HCT116 (cell line): ENCODE measurements around the gene ZNF516. TPM values are rescaled to one million over a fixed set of nuclear protein-coding genes. Genes with fewer than 3 reads are reported as not detected.

Source experiments
- ATAC-seq: fragments of 200-7000 bp; cut with Tn5 transposase; 2 replicates; pipeline ENCODE4 v1.9.1; 2020; ENCODE audit warnings: mild to moderate bottlenecking, moderate library complexity
- BruUV-seq: library from RNA; stranded (reverse); fragments of 400-500 nt; replicated peaks from 2 replicates; lab custom pipeline; 2021; lab: Mats Ljungman, UMichigan
- CTCF ChIA-PET: fragments of 300-600 bp; sonication (Branson Sonifier 250); formaldehyde crosslinking; loops from one replicate; lab custom pipeline; 2021; ENCODE audit warnings: antibody characterized with exemption; lab: Charles Lee
- POLR2A ChIA-PET: fragments of 300-600, 350-600 bp; sonication (Branson Sonifier 250); formaldehyde crosslinking; loops from one replicate; lab custom pipeline; 2021; ENCODE audit warnings: antibody characterized with exemption; lab: Charles Lee
- RAD21 ChIA-PET, 2 experiments: fragments of 300-600 bp; sonication (Branson Sonifier 250); formaldehyde crosslinking; loops; one replicate each; lab custom pipeline; 2023; ENCODE audit warnings: low total read pairs in 2 of 2; ENCODE audit not compliant: uncharacterized antibody in 2 of 2, unreplicated experiment in 2 of 2, low non-redundant PET in 1 of 2; lab: Charles Lee
- DNase-seq: peaks from one replicate; pipeline ENCODE4 v3.0.0-alpha.2; 2010; ENCODE audit warnings: low read depth, low spot score
- H2AFZ ChIP-seq: fragments of 200-600 bp; shearing (Covaris generic), sonication (generic); 2 replicates; pipeline ENCODE4 v1.6.1; 2017; ENCODE audit warnings: low read depth, mixed run types, mixed read lengths, antibody characterized with exemption, low read length; ENCODE audit not compliant: poor library complexity, severe bottlenecking
- H3K27ac ChIP-seq: 2 replicates; pipeline ENCODE4 v1.5.1; 2012; ENCODE audit warnings: low read depth, low read length
- H3K27me3 ChIP-seq: fragments of 200-600 bp; sonication (generic); 2 replicates; pipeline ENCODE4 v1.6.1; 2016; ENCODE audit warnings: mixed run types, low read length, mixed read lengths; ENCODE audit not compliant: insufficient read depth
- H3K36me3 ChIP-seq, 2 experiments: fragments of 200-500 bp in 1 of 2; fragments of 200-600 bp in 1 of 2; sonication (Bioruptor generic) in 1 of 2; sonication (generic) in 1 of 2; 2 replicates each; pipeline versions ENCODE4 v1.5.1 to v1.6.1; 2014 to 2016; ENCODE audit warnings: low read length in 2 of 2, inconsistent platforms in 1 of 2, mixed read lengths in 1 of 2, mixed run types in 1 of 2; ENCODE audit not compliant: insufficient read depth in 2 of 2, control insufficient read depth in 1 of 2
- H3K4me1 ChIP-seq, 2 experiments: fragments of 200-600 bp in 1 of 2; sonication (generic) in 1 of 2; 2 replicates each; pipeline versions ENCODE4 v1.5.1 to v1.6.1; 2012 to 2017; ENCODE audit warnings: low read length in 2 of 2, inconsistent platforms in 1 of 2, mild to moderate bottlenecking in 1 of 2, mixed read lengths in 1 of 2, mixed run types in 1 of 2, moderate library complexity in 1 of 2; ENCODE audit not compliant: insufficient read depth in 2 of 2, control insufficient read depth in 1 of 2
- H3K4me2 ChIP-seq: fragments of 200-600 bp; sonication (generic); 2 replicates; pipeline ENCODE4 v1.6.1; 2017; ENCODE audit warnings: mixed run types, low read length, mixed read lengths
- H3K4me3 ChIP-seq, 2 experiments: fragments of 200-600 bp in 1 of 2; sonication (generic) in 1 of 2; replicated peaks in 1 of 2; 2 replicates each; pipeline ENCODE4 v1.5.1; 2011 to 2016; ENCODE audit warnings: low read length in 2 of 2, control low read depth in 1 of 2, low read depth in 1 of 2, mild to moderate bottlenecking in 1 of 2, mixed read lengths in 1 of 2, mixed run types in 1 of 2
- H3K79me2 ChIP-seq: fragments of 200-600 bp; sonication (generic); 2 replicates; pipeline ENCODE4 v1.6.1; 2017; ENCODE audit warnings: mild to moderate bottlenecking, mixed run types, low read length, moderate library complexity, mixed read lengths; ENCODE audit not compliant: insufficient read depth
- H3K9ac ChIP-seq: fragments of 200-600 bp; sonication (generic); 2 replicates; pipeline ENCODE4 v1.6.1; 2016; ENCODE audit warnings: low read length, mixed read lengths
- H3K9me2 ChIP-seq: fragments of 200-600 bp; sonication (generic), shearing (Covaris generic); 2 replicates; pipeline ENCODE4 v1.6.1; 2017; ENCODE audit warnings: mixed run types, mild to moderate bottlenecking, moderate library complexity; ENCODE audit not compliant: insufficient read depth
- H3K9me3 ChIP-seq, 2 experiments: fragments of 200-500 bp in 1 of 2; fragments of 200-600 bp in 1 of 2; sonication (Bioruptor generic) in 1 of 2; sonication (generic) in 1 of 2; 2 replicates each; pipeline ENCODE4 v1.6.1; 2014 to 2017; ENCODE audit warnings: low read length in 2 of 2, mixed read lengths in 2 of 2, inconsistent platforms in 1 of 2, low read depth in 1 of 2, mild to moderate bottlenecking in 1 of 2, mixed run types in 1 of 2, moderate library complexity in 1 of 2; ENCODE audit not compliant: control insufficient read depth in 1 of 2, insufficient read depth in 1 of 2
- H4K20me1 ChIP-seq: fragments of 200-600 bp; sonication (generic), shearing (Covaris generic); 2 replicates; pipeline ENCODE4 v1.6.1; 2017; ENCODE audit warnings: mixed run types, mild to moderate bottlenecking, moderate library complexity; ENCODE audit not compliant: insufficient read depth
- CBX3 ChIP-seq: IDR thresholded peaks from 2 replicates; pipeline ENCODE4 v1.6.1; 2012; ENCODE audit warnings: low read depth
- CEBPB ChIP-seq: IDR thresholded peaks from 2 replicates; pipeline ENCODE4 v1.6.1; 2012; ENCODE audit warnings: low read depth
- ELF1 ChIP-seq: IDR thresholded peaks from 2 replicates; pipeline ENCODE4 v1.6.1; 2012; ENCODE audit warnings: low read depth, borderline replicate concordance
- EZH2 ChIP-seq: fragments of 200-600 bp; sonication (generic); IDR thresholded peaks from 2 replicates; pipeline ENCODE4 v1.6.1; 2017; ENCODE audit warnings: antibody characterized with exemption, mixed run types
- EZH2phosphoT487 ChIP-seq: fragments of 200-600 bp; IDR thresholded peaks from 2 replicates; pipeline ENCODE4 v1.6.1; 2018; ENCODE audit warnings: antibody characterized with exemption, borderline replicate concordance
- FOSL1 ChIP-seq: IDR thresholded peaks from 2 replicates; pipeline ENCODE4 v1.6.1; 2012; ENCODE audit warnings: low read depth
- JUND ChIP-seq: IDR thresholded peaks from 2 replicates; pipeline ENCODE4 v1.6.1; 2012
- POLR2A ChIP-seq: IDR thresholded peaks from 2 replicates; pipeline ENCODE4 v1.7.0; 2011; ENCODE audit warnings: borderline replicate concordance; ENCODE audit not compliant: insufficient read depth, insufficient read length; ENCODE audit errors: extremely low read depth
- POLR2AphosphoS5 ChIP-seq: IDR thresholded peaks from 2 replicates; pipeline ENCODE4 v1.6.1; 2011; ENCODE audit warnings: mild to moderate bottlenecking, low read depth, low read length, moderate library complexity
- SRF ChIP-seq: IDR thresholded peaks from 2 replicates; pipeline ENCODE4 v1.6.1; 2012; ENCODE audit warnings: low read depth
- YY1 ChIP-seq: IDR thresholded peaks from 2 replicates; pipeline ENCODE4 v1.6.1; 2011; ENCODE audit warnings: low read length, low read depth, moderate library complexity, mild to moderate bottlenecking; ENCODE audit not compliant: insufficient replicate concordance; ENCODE audit errors: extremely low read depth
- intact Hi-C: fragments of 100-400 bp; cut with micrococcal nuclease; formaldehyde crosslinking; loops from 2 replicates; pipeline ENCODE4 v1.10.0; 2022
- total RNA-seq: library from RNA; stranded (reverse); gene quantifications from one replicate; pipeline ENCODE4 v1.2.1, GENCODE V29; 2021; ENCODE audit not compliant: unreplicated experiment
- TF ChIP-seq, protein P1 (sequence below): IDR thresholded peaks from 2 replicates; pipeline ENCODE4 v1.6.1; 2011; ENCODE audit warnings: mild to moderate bottlenecking, low read length, moderate library complexity; ENCODE audit not compliant: insufficient replicate concordance; ENCODE audit errors: extremely low read depth
- TF ChIP-seq, protein P2 (sequence below): IDR thresholded peaks from 2 replicates; pipeline ENCODE4 v1.6.1; 2012; ENCODE audit warnings: low read depth
- TF ChIP-seq, protein P3 (sequence below), 3 experiments: fragments of 200-600 bp in 1 of 3; sonication (generic) in 1 of 3; IDR thresholded peaks in 2 of 3; conservative IDR thresholded peaks in 1 of 3; 2 replicates each; pipeline ENCODE4 v1.5.1; 2012 to 2017; ENCODE audit warnings: low read depth in 2 of 3, low read length in 2 of 3, antibody characterized with exemption in 1 of 3, borderline replicate concordance in 1 of 3, control low read depth in 1 of 3, mild to moderate bottlenecking in 1 of 3, mixed read lengths in 1 of 3, mixed run types in 1 of 3, moderate library complexity in 1 of 3; ENCODE audit not compliant: insufficient read depth in 1 of 3

The ZNF516 gene
- total RNA-seq, 1 experiment from 2014 or later, result 32.0 TPM

DNA sequence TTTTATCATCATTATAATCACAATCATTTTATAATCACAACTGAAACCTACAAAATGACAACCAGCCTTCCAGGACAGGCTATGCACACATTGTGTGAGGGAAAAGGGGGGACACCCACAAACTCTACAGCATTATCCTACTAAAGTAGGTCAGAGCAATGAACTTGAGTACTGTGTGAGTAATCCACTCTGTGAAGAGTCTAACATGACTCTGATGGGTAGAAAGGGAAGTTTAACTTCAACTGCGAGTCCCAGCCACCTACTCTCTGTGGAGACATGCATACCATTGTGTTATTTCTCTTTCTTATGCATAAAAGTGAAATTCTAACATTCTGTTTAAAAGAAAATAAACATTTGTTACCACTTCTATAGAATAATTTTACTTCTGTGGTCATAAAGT, 177.9 kb downstream of the ZNF516 start:
- BruUV-seq, result no TSS peak
- POLR2A ChIA-PET, result no interaction called here
- TF ChIP-seq SRF (no peak), FOSL1 (no peak), ELF1 (no peak), EZH2phosphoT487 (no peak), YY1 (no peak), EZH2 (no peak), CEBPB (no peak), POLR2A (no peak), CBX3 (no peak), JUND (no peak), POLR2AphosphoS5 (no peak)
- TF ChIP-seq, protein P1, sequence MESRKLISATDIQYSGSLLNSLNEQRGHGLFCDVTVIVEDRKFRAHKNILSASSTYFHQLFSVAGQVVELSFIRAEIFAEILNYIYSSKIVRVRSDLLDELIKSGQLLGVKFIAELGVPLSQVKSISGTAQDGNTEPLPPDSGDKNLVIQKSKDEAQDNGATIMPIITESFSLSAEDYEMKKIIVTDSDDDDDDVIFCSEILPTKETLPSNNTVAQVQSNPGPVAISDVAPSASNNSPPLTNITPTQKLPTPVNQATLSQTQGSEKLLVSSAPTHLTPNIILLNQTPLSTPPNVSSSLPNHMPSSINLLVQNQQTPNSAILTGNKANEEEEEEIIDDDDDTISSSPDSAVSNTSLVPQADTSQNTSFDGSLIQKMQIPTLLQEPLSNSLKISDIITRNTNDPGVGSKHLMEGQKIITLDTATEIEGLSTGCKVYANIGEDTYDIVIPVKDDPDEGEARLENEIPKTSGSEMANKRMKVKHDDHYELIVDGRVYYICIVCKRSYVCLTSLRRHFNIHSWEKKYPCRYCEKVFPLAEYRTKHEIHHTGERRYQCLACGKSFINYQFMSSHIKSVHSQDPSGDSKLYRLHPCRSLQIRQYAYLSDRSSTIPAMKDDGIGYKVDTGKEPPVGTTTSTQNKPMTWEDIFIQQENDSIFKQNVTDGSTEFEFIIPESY, result no peak
- TF ChIP-seq, protein P2, sequence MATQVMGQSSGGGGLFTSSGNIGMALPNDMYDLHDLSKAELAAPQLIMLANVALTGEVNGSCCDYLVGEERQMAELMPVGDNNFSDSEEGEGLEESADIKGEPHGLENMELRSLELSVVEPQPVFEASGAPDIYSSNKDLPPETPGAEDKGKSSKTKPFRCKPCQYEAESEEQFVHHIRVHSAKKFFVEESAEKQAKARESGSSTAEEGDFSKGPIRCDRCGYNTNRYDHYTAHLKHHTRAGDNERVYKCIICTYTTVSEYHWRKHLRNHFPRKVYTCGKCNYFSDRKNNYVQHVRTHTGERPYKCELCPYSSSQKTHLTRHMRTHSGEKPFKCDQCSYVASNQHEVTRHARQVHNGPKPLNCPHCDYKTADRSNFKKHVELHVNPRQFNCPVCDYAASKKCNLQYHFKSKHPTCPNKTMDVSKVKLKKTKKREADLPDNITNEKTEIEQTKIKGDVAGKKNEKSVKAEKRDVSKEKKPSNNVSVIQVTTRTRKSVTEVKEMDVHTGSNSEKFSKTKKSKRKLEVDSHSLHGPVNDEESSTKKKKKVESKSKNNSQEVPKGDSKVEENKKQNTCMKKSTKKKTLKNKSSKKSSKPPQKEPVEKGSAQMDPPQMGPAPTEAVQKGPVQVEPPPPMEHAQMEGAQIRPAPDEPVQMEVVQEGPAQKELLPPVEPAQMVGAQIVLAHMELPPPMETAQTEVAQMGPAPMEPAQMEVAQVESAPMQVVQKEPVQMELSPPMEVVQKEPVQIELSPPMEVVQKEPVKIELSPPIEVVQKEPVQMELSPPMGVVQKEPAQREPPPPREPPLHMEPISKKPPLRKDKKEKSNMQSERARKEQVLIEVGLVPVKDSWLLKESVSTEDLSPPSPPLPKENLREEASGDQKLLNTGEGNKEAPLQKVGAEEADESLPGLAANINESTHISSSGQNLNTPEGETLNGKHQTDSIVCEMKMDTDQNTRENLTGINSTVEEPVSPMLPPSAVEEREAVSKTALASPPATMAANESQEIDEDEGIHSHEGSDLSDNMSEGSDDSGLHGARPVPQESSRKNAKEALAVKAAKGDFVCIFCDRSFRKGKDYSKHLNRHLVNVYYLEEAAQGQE, result no peak
- TF ChIP-seq, protein P3, sequence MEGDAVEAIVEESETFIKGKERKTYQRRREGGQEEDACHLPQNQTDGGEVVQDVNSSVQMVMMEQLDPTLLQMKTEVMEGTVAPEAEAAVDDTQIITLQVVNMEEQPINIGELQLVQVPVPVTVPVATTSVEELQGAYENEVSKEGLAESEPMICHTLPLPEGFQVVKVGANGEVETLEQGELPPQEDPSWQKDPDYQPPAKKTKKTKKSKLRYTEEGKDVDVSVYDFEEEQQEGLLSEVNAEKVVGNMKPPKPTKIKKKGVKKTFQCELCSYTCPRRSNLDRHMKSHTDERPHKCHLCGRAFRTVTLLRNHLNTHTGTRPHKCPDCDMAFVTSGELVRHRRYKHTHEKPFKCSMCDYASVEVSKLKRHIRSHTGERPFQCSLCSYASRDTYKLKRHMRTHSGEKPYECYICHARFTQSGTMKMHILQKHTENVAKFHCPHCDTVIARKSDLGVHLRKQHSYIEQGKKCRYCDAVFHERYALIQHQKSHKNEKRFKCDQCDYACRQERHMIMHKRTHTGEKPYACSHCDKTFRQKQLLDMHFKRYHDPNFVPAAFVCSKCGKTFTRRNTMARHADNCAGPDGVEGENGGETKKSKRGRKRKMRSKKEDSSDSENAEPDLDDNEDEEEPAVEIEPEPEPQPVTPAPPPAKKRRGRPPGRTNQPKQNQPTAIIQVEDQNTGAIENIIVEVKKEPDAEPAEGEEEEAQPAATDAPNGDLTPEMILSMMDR (IDR thresholded peaks at IDR 0.05 in 2 of 3, conservative IDR thresholded peaks at IDR 0.05 in 1 of 3; ENCODE audit: borderline replicate concordance in 1 of 3, insufficient read depth in 1 of 3, low read depth in 2 of 3, low read length in 2 of 3), result no peak

More for the DNA sequence above, 177.9 kb downstream of the ZNF516 start:
- no peaks in the 10 kb centered on the region for H4K20me1 ChIP-seq
- H3K36me3 ChIP-seq, result no peaks in the 10 kb centered on the region
- no peaks in the 10 kb centered on the region for H3K9me3 ChIP-seq
- no peak overlapping the region for H3K4me2 ChIP-seq
- H3K9ac ChIP-seq, result no peak overlapping the region
- ChIA-PET CTCF (no interaction called here), RAD21 (no interaction called here)
- no peaks in the 10 kb centered on the region for H3K9me2 ChIP-seq
- intact Hi-C loops, result no loop called here
- no peak overlapping the region for H3K4me3 ChIP-seq
- no peak overlapping the region for H3K27ac ChIP-seq
- H3K27me3 ChIP-seq, result peaks cover 41% of the 10 kb centered on the region
- no peak overlapping the region for H2AFZ ChIP-seq
- DNase-seq (no peak), ATAC-seq (no peak)
- no peaks in the 10 kb centered on the region for H3K79me2 ChIP-seq
- H3K4me1 ChIP-seq, result no peaks in the 10 kb centered on the region
